WTC11 (cell line): Measurements from ENCODE around the gene TBX4. TPM values are rescaled to one million over a fixed set of nuclear protein-coding genes. Genes with fewer than 3 reads are reported as not detected.

Experiments
- ATAC-seq: fragments of 200-7000 bp; cut with Tn5 transposase; 2 replicates; pipeline ENCODE4 v1.10.0; 2021; ENCODE audit warnings: mild to moderate bottlenecking, moderate library complexity
- CTCF ChIA-PET: fragments of 300-600 bp; sonication (Branson Sonifier 250); formaldehyde crosslinking; loops from one replicate; lab custom pipeline; 2021; ENCODE audit warnings: antibody characterized with exemption; lab: Charles Lee
- POLR2A ChIA-PET: fragments of 350-600 bp; sonication (Branson Sonifier 250); formaldehyde crosslinking; loops from one replicate; lab custom pipeline; 2021; ENCODE audit warnings: antibody characterized with exemption; lab: Charles Lee
- DNase-seq: peaks from one replicate; pipeline ENCODE4 v3.0.0; 2021; ENCODE audit warnings: low spot score
- H3K27ac Mint-ChIP-seq: 2 replicates; pipeline ENCODE4 v1.8.0; 2021; ENCODE audit warnings: mixed read lengths
- H3K27me3 Mint-ChIP-seq: 2 replicates; pipeline ENCODE4 v1.8.0; 2021; ENCODE audit warnings: low read depth, mild to moderate bottlenecking, moderate library complexity, mixed read lengths
- H3K36me3 Mint-ChIP-seq: 2 replicates; pipeline ENCODE4 v1.8.0; 2021; ENCODE audit warnings: mixed read lengths
- H3K4me1 Mint-ChIP-seq: 2 replicates; pipeline ENCODE4 v1.8.0; 2022; ENCODE audit warnings: mixed read lengths
- H3K4me3 Mint-ChIP-seq: 2 replicates; pipeline ENCODE4 v1.8.0; 2021; ENCODE audit warnings: mild to moderate bottlenecking, moderate library complexity, mixed read lengths
- H3K9me3 Mint-ChIP-seq: 2 replicates; pipeline ENCODE4 v1.8.0; 2021; ENCODE audit warnings: mixed read lengths
- AFF4 ChIP-seq: sonication (generic); formaldehyde crosslinking; IDR thresholded peaks from 2 replicates; pipeline ENCODE4 v1.8.1; 2023; ENCODE audit warnings: mild to moderate bottlenecking, missing genetic modification reagents, borderline replicate concordance
- ETV6 ChIP-seq: sonication (generic); formaldehyde crosslinking; IDR thresholded peaks from 2 replicates; pipeline ENCODE4 v1.8.1; 2022; ENCODE audit warnings: mild to moderate bottlenecking, missing genetic modification reagents
- FOXJ3 ChIP-seq: sonication (generic); formaldehyde crosslinking; IDR thresholded peaks from 2 replicates; pipeline ENCODE4 v1.9.0; 2021; ENCODE audit warnings: missing genetic modification reagents, mild to moderate bottlenecking, borderline replicate concordance
- GRHL2 ChIP-seq: fragments of 250-450 bp; sonication (Bioruptor Pico); IDR thresholded peaks from 2 replicates; pipeline ENCODE4 v1.8.0; 2022; ENCODE audit warnings: mild to moderate bottlenecking, moderate library complexity; ENCODE audit not compliant: insufficient replicate concordance, severe bottlenecking
- MLX ChIP-seq: sonication (generic); formaldehyde crosslinking; IDR thresholded peaks from 2 replicates; pipeline ENCODE4 v1.8.1; 2023; ENCODE audit warnings: mild to moderate bottlenecking, missing genetic modification reagents, moderate library complexity
- MXD4 ChIP-seq: fragments of 250-450 bp; sonication (Bioruptor Pico); IDR thresholded peaks from 2 replicates; pipeline ENCODE4 v1.8.0; 2021; ENCODE audit warnings: mild to moderate bottlenecking, moderate library complexity, borderline replicate concordance
- NR2C2 ChIP-seq: sonication (generic); formaldehyde crosslinking; IDR thresholded peaks from 2 replicates; pipeline ENCODE4 v1.8.0; 2022; ENCODE audit warnings: mild to moderate bottlenecking, missing genetic modification reagents
- SMAD4 ChIP-seq: sonication (generic); formaldehyde crosslinking; IDR thresholded peaks from 2 replicates; pipeline ENCODE4 v1.8.0; 2022; ENCODE audit warnings: mild to moderate bottlenecking, missing genetic modification reagents
- TEAD1 ChIP-seq: sonication (generic); formaldehyde crosslinking; IDR thresholded peaks from 2 replicates; pipeline ENCODE4 v1.8.0; 2022; ENCODE audit warnings: mild to moderate bottlenecking, missing genetic modification reagents
- ZMAT4 ChIP-seq: fragments of 250-450 bp; sonication (Bioruptor Pico); IDR thresholded peaks from 2 replicates; pipeline ENCODE4 v1.9.0; 2021; ENCODE audit warnings: mild to moderate bottlenecking
- ZNF263 ChIP-seq: sonication (generic); formaldehyde crosslinking; IDR thresholded peaks from 2 replicates; pipeline ENCODE4 v1.8.1; 2022; ENCODE audit warnings: low read depth, mild to moderate bottlenecking, moderate library complexity, missing genetic modification reagents
- ZNF317 ChIP-seq: sonication (generic); formaldehyde crosslinking; IDR thresholded peaks from 2 replicates; pipeline ENCODE4 v1.8.1; 2023; ENCODE audit warnings: low read depth, mild to moderate bottlenecking, moderate library complexity, missing genetic modification reagents, borderline replicate concordance
- ZNF512 ChIP-seq: sonication (generic); formaldehyde crosslinking; IDR thresholded peaks from 2 replicates; pipeline ENCODE4 v1.8.1; 2022; ENCODE audit warnings: missing genetic modification reagents, borderline replicate concordance
- ZNF532 ChIP-seq: fragments of 250-450 bp; sonication (Bioruptor Pico); IDR thresholded peaks from 2 replicates; pipeline ENCODE4 v1.9.0; 2021; ENCODE audit warnings: mild to moderate bottlenecking, borderline replicate concordance
- total RNA-seq: library from RNA; stranded (reverse); gene quantifications from 3 replicates; pipeline ENCODE4 v1.2.3, GENCODE V29; 2021

The TBX4 gene
- total RNA-seq, 1 experiment from 2014 or later: not detected

- Mint-ChIP-seq H3K27ac (no peak overlapping the region), H3K4me3 (peak overlapping the region; percentile 55), H3K36me3 (no peaks in the 10 kb centered on the region), H3K4me1 (peaks cover 44% of the 10 kb centered on the region), H3K27me3 (peaks cover 97% of the 10 kb centered on the region), H3K9me3 (no peaks in the 10 kb centered on the region)
- DNase-seq (no peak), ATAC-seq (peak; percentile 32)
- POLR2A ChIA-PET: no interaction called here
- TF ChIP-seq ZMAT4 (no peak), FOXJ3 (CRISPR knock-in tag) (no peak), MLX (no peak), SMAD4 (CRISPR knock-in tag) (no peak), NR2C2 (CRISPR knock-in tag) (no peak), ZNF532 (CRISPR knock-in tag) (no peak), ZNF317 (CRISPR knock-in tag) (no peak), ETV6 (no peak), ZNF263 (CRISPR knock-in tag) (no peak), MXD4 (CRISPR knock-in tag) (no peak), AFF4 (CRISPR knock-in tag) (no peak), ZNF512 (CRISPR knock-in tag) (no peak), TEAD1 (no peak), GRHL2 (no peak)
- CTCF ChIA-PET: interaction anchor here (1.5 to 4.3 kb wide), 3 partner anchors 12 to 124 kb away, joined by 3 to 33 read pairs (median 18); no protein-coding TSS in a partner anchor
Measured at GRCh38 chr17:61450641-61451537, 1.3 kb upstream of the TBX4 start.
